ENCODE data around the gene RBM14. TPM values are rescaled to one million over a fixed set of nuclear protein-coding genes. Genes with fewer than 3 reads are reported as not detected.

RBM14 gene
- polyA plus RNA-seq, 1 donor (not counting 4 experiments of a cell fraction or from before 2014, with no cell fraction given): 16.6 TPM

GRCh38 chr11:66568124-66568916 lies 48.1 kb upstream of the RBM14 start, which contains the start of gene CTSF:
TSS of gene CTSF (minus strand) at chr11:66568606. CDS start at chr11:66568486, 120 bp downstream.
- Histone ChIP-seq H3K79me2 (ENCODE audit: control insufficient read depth, insufficient read depth, low read length) (no peaks in the 10 kb centered on the region), H3K9me3 (ENCODE audit: control insufficient read depth, low read depth, low read length) (no peaks in the 10 kb centered on the region), H2AFZ (ENCODE audit: control insufficient read depth, low read length) (peak within 1 kb of the TSS; percentile 83), H3K27ac (ENCODE audit: control insufficient read depth, insufficient read depth, low read length) (peak within 1 kb of the TSS; percentile 14), H3K9me1 (ENCODE audit: control insufficient read depth, extremely low read depth, insufficient read depth, low read length) (no peaks in the 10 kb centered on the region), H3K4me1 (ENCODE audit: control insufficient read depth, extremely low read depth, insufficient read depth, low read length) (peaks cover 5% of the 10 kb centered on the region), H3K9ac (ENCODE audit: control insufficient read depth, extremely low read depth, insufficient read depth, low read length) (peak within 1 kb of the TSS; percentile 22), H3K4me2 (ENCODE audit: control insufficient read depth, extremely low read depth, insufficient read depth, low read depth, low read length) (peak within 1 kb of the TSS; percentile 91), H3K27me3 (ENCODE audit: control insufficient read depth, extremely low read depth, insufficient read depth, low read length) (peaks cover 8% of the 10 kb centered on the region), H3K4me3 (ENCODE audit: control insufficient read depth in 2 of 3, extremely low read depth in 1 of 3, insufficient read depth in 2 of 3, low read depth in 1 of 3, low read length in 3 of 3) (peak within 1 kb of the TSS; percentile 39 to 71 (median 65)), H3K36me3 (ENCODE audit: control insufficient read depth in 2 of 2, extremely low read depth in 1 of 2, insufficient read depth in 2 of 2, low read length in 2 of 2) (no peaks in the 10 kb centered on the region), H4K20me1 (ENCODE audit: control insufficient read depth, extremely low read depth, insufficient read depth, low read length) (no peaks in the 10 kb centered on the region)
- TF ChIP-seq, protein P1, sequence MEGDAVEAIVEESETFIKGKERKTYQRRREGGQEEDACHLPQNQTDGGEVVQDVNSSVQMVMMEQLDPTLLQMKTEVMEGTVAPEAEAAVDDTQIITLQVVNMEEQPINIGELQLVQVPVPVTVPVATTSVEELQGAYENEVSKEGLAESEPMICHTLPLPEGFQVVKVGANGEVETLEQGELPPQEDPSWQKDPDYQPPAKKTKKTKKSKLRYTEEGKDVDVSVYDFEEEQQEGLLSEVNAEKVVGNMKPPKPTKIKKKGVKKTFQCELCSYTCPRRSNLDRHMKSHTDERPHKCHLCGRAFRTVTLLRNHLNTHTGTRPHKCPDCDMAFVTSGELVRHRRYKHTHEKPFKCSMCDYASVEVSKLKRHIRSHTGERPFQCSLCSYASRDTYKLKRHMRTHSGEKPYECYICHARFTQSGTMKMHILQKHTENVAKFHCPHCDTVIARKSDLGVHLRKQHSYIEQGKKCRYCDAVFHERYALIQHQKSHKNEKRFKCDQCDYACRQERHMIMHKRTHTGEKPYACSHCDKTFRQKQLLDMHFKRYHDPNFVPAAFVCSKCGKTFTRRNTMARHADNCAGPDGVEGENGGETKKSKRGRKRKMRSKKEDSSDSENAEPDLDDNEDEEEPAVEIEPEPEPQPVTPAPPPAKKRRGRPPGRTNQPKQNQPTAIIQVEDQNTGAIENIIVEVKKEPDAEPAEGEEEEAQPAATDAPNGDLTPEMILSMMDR (optimal IDR thresholded peaks at IDR 0.05 in 1 of 3, IDR thresholded peaks at IDR 0.05 in 1 of 3, conservative IDR thresholded peaks at IDR 0.05 in 1 of 3; ENCODE audit: extremely low read depth in 1 of 3, insufficient read depth in 2 of 3, low read length in 3 of 3): no peak
- TF ChIP-seq EZH2 (IDR thresholded peaks at IDR 0.05; ENCODE audit: low read length): no peak
- dilution Hi-C loops (cut with MboI; ENCODE audit: extremely low pct_ligation_motif_present, low sequenced_read_pairs): no loop called here
- DNase-seq (ENCODE audit: low read depth, low spot score): peak; percentile 56
- no peak for FAIRE-seq

DNA sequence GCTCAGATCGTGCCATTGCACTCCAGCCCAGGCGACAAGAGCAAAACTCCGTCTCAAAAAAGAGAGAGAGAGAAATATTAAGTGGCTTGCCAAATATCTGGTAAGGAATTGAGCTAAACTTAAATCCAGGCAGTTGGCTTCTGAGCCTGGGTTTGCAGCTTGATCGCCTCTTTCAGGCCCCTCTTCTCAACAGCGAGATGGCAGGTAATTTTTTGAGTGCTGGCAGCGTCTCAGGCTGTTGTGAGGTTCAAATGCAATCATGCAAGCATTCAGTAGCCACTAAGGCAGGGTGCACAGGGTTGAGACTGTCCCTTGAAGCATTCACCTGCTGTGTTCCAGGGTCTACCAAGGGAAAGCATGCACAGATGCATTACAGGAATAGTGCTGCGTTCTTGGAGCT lies 47.4 kb upstream of the RBM14 start:
- no peaks in the 10 kb centered on the region for H3K36me3 ChIP-seq (ENCODE audit: control insufficient read depth in 2 of 2, extremely low read depth in 1 of 2, insufficient read depth in 2 of 2, low read length in 2 of 2)
- no peak for DNase-seq (ENCODE audit: low read depth, low spot score)
- H3K79me2 ChIP-seq (ENCODE audit: control insufficient read depth, insufficient read depth, low read length): no peaks in the 10 kb centered on the region
- peaks cover 5% of the 10 kb centered on the region for H3K4me1 ChIP-seq (ENCODE audit: control insufficient read depth, extremely low read depth, insufficient read depth, low read length)
- no peak overlapping the region for H3K4me3 ChIP-seq (ENCODE audit: control insufficient read depth in 2 of 3, extremely low read depth in 1 of 3, insufficient read depth in 2 of 3, low read depth in 1 of 3, low read length in 3 of 3)
- no peak overlapping the region for H3K27ac ChIP-seq (ENCODE audit: control insufficient read depth, insufficient read depth, low read length)
- TF ChIP-seq, protein P1 (optimal IDR thresholded peaks at IDR 0.05 in 1 of 3, IDR thresholded peaks at IDR 0.05 in 1 of 3, conservative IDR thresholded peaks at IDR 0.05 in 1 of 3; ENCODE audit: extremely low read depth in 1 of 3, insufficient read depth in 2 of 3, low read length in 3 of 3): no peak
- TF ChIP-seq EZH2 (IDR thresholded peaks at IDR 0.05; ENCODE audit: low read length): no peak
- dilution Hi-C loops (cut with MboI; ENCODE audit: extremely low pct_ligation_motif_present, low sequenced_read_pairs): no loop called here
- no peak overlapping the region for H2AFZ ChIP-seq (ENCODE audit: control insufficient read depth, low read length)
- H3K9me1 ChIP-seq (ENCODE audit: control insufficient read depth, extremely low read depth, insufficient read depth, low read length): no peaks in the 10 kb centered on the region
- no peaks in the 10 kb centered on the region for H4K20me1 ChIP-seq (ENCODE audit: control insufficient read depth, extremely low read depth, insufficient read depth, low read length)
- H3K9ac ChIP-seq (ENCODE audit: control insufficient read depth, extremely low read depth, insufficient read depth, low read length): no peak overlapping the region
- H3K9me3 ChIP-seq (ENCODE audit: control insufficient read depth, low read depth, low read length): no peaks in the 10 kb centered on the region
- peaks cover 8% of the 10 kb centered on the region for H3K27me3 ChIP-seq (ENCODE audit: control insufficient read depth, extremely low read depth, insufficient read depth, low read length)
- no peak for FAIRE-seq
- no peak overlapping the region for H3K4me2 ChIP-seq (ENCODE audit: control insufficient read depth, extremely low read depth, insufficient read depth, low read depth, low read length)

Data from keratinocyte (primary cell).